Vagina (tissue), 2 donors: ENCODE data around the gene GTPBP1.

Experiments
- CTCF ChIP-seq, 3 experiments: fragments of 450-650 bp in 2 of 3; fragments of 200-600 bp in 1 of 3; sonication (generic) in 1 of 3; IDR thresholded peaks; one replicate each; pipeline ENCODE4 v1.5.1; 2017 to 2019; ENCODE audit warnings: antibody characterized with exemption in 3 of 3, mild to moderate bottlenecking in 2 of 3, moderate library complexity in 2 of 3
- POLR2A ChIP-seq, 2 donors: fragments of 450-650 bp; IDR thresholded peaks; one replicate each; pipeline ENCODE4 v1.6.1; 2017; ENCODE audit warnings: antibody characterized with exemption in 2 of 2, mild to moderate bottlenecking in 2 of 2, moderate library complexity in 2 of 2

- TF ChIP-seq CTCF (IDR thresholded peaks at IDR 0.05) (no peak), POLR2A (IDR thresholded peaks at IDR 0.05) (no peak)
Observed at GRCh38 chr22:38710866-38711265, 5.1 kb downstream of the GTPBP1 start.
